NCI-H1930 (cell line): Measurements from ENCODE around the gene BAMBI.
A peak's percentile ranks its signal among the peaks of the same experiment; 100 is the strongest.
"Not testable (repeated sequence)": the region's sequence is repeated elsewhere in the genome, so short reads cannot be mapped to it uniquely, and the experiment has no call there.

Experiments
- DNase-seq, 2 experiments: peaks; one replicate each; lab custom pipeline; 2025; lab: John Stamatoyannopoulos, UW

Gene BAMBI

GRCh38 chr10:28676968-28677887 lies at the start of gene BAMBI:
BAMBI (plus strand) TSS chr10:28677521; CDS start chr10:28677898, 377 bp downstream.
- DNase-seq = peak; percentile 42 to 79

GRCh38 chr10:28628184-28628893 lies 49.0 kb upstream of the BAMBI start:
- DNase-seq = peak in 1 of 2 experiments; percentile 38

GRCh38 chr10:28631896-28632583 lies 45.3 kb upstream of the BAMBI start:
- no peak for DNase-seq

GRCh38 chr10:28632584-28632945 lies 44.8 kb upstream of the BAMBI start:
- no peak for DNase-seq

- DNase-seq = no peak
Observed at GRCh38 chr10:28633750-28634149, 43.6 kb upstream of the BAMBI start.

- no peak for DNase-seq
Observed at GRCh38 chr10:28637346-28637745, 40.0 kb upstream of the BAMBI start.

GRCh38 chr10:28638392-28638791 lies 38.9 kb upstream of the BAMBI start:
- DNase-seq = no peak

- DNase-seq = no peak
Observed at GRCh38 chr10:28640551-28640950, 36.8 kb upstream of the BAMBI start.

GRCh38 chr10:28644647-28645046 lies 32.7 kb upstream of the BAMBI start:
- no peak for DNase-seq

GRCh38 chr10:28652106-28652505 lies 25.2 kb upstream of the BAMBI start:
- no peak for DNase-seq

- no peak for DNase-seq
Observed at GRCh38 chr10:28652703-28653102, 24.6 kb upstream of the BAMBI start.

GRCh38 chr10:28658824-28659223 lies 18.5 kb upstream of the BAMBI start:
- not testable (repeated sequence) for DNase-seq

GRCh38 chr10:28661035-28661434 lies 16.3 kb upstream of the BAMBI start:
- no peak for DNase-seq

- peak in 1 of 2 experiments; percentile 37 for DNase-seq
Observed at GRCh38 chr10:28663576-28664368, 13.5 kb upstream of the BAMBI start.

GRCh38 chr10:28664369-28664740 lies 13.0 kb upstream of the BAMBI start:
- DNase-seq = no peak

GRCh38 chr10:28666751-28667467 lies 10.4 kb upstream of the BAMBI start:
- DNase-seq = no peak

- no peak for DNase-seq
Observed at GRCh38 chr10:28668363-28669226, 8.7 kb upstream of the BAMBI start.

GRCh38 chr10:28669227-28670173 lies 7.8 kb upstream of the BAMBI start:
- DNase-seq = no peak

GRCh38 chr10:28674782-28675181 lies 2.5 kb upstream of the BAMBI start:
- DNase-seq = no peak
